HCT116 (cell line): ENCODE measurements around the gene PFKFB3. TPM values are rescaled to one million over a fixed set of nuclear protein-coding genes. Genes with fewer than 3 reads are reported as not detected.

Experiments used
- ATAC-seq: fragments of 200-7000 bp; cut with Tn5 transposase; 2 replicates; pipeline ENCODE4 v1.9.1; 2020; ENCODE audit warnings: mild to moderate bottlenecking, moderate library complexity
- BruUV-seq: library from RNA; stranded (reverse); fragments of 400-500 nt; replicated peaks from 2 replicates; lab custom pipeline; 2021; lab: Mats Ljungman, UMichigan
- CTCF ChIA-PET: fragments of 300-600 bp; sonication (Branson Sonifier 250); formaldehyde crosslinking; loops from one replicate; lab custom pipeline; 2021; ENCODE audit warnings: antibody characterized with exemption; lab: Charles Lee
- POLR2A ChIA-PET: fragments of 300-600, 350-600 bp; sonication (Branson Sonifier 250); formaldehyde crosslinking; loops from one replicate; lab custom pipeline; 2021; ENCODE audit warnings: antibody characterized with exemption; lab: Charles Lee
- RAD21 ChIA-PET, 2 experiments: fragments of 300-600 bp; sonication (Branson Sonifier 250); formaldehyde crosslinking; loops; one replicate each; lab custom pipeline; 2023; ENCODE audit warnings: low total read pairs in 2 of 2; ENCODE audit not compliant: uncharacterized antibody in 2 of 2, unreplicated experiment in 2 of 2, low non-redundant PET in 1 of 2; lab: Charles Lee
- DNase-seq: peaks from one replicate; pipeline ENCODE4 v3.0.0-alpha.2; 2010; ENCODE audit warnings: low read depth, low spot score
- H2AFZ ChIP-seq: fragments of 200-600 bp; shearing (Covaris generic), sonication (generic); 2 replicates; pipeline ENCODE4 v1.6.1; 2017; ENCODE audit warnings: low read depth, mixed run types, mixed read lengths, antibody characterized with exemption, low read length; ENCODE audit not compliant: poor library complexity, severe bottlenecking
- H3K27ac ChIP-seq: 2 replicates; pipeline ENCODE4 v1.5.1; 2012; ENCODE audit warnings: low read depth, low read length
- H3K27me3 ChIP-seq: fragments of 200-600 bp; sonication (generic); 2 replicates; pipeline ENCODE4 v1.6.1; 2016; ENCODE audit warnings: mixed run types, low read length, mixed read lengths; ENCODE audit not compliant: insufficient read depth
- H3K36me3 ChIP-seq, 2 experiments: fragments of 200-500 bp in 1 of 2; fragments of 200-600 bp in 1 of 2; sonication (Bioruptor generic) in 1 of 2; sonication (generic) in 1 of 2; 2 replicates each; pipeline versions ENCODE4 v1.5.1 to v1.6.1; 2014 to 2016; ENCODE audit warnings: low read length in 2 of 2, inconsistent platforms in 1 of 2, mixed read lengths in 1 of 2, mixed run types in 1 of 2; ENCODE audit not compliant: insufficient read depth in 2 of 2, control insufficient read depth in 1 of 2
- H3K4me1 ChIP-seq, 2 experiments: fragments of 200-600 bp in 1 of 2; sonication (generic) in 1 of 2; 2 replicates each; pipeline versions ENCODE4 v1.5.1 to v1.6.1; 2012 to 2017; ENCODE audit warnings: low read length in 2 of 2, inconsistent platforms in 1 of 2, mild to moderate bottlenecking in 1 of 2, mixed read lengths in 1 of 2, mixed run types in 1 of 2, moderate library complexity in 1 of 2; ENCODE audit not compliant: insufficient read depth in 2 of 2, control insufficient read depth in 1 of 2
- H3K4me2 ChIP-seq: fragments of 200-600 bp; sonication (generic); 2 replicates; pipeline ENCODE4 v1.6.1; 2017; ENCODE audit warnings: mixed run types, low read length, mixed read lengths
- H3K4me3 ChIP-seq, 2 experiments: fragments of 200-600 bp in 1 of 2; sonication (generic) in 1 of 2; replicated peaks in 1 of 2; 2 replicates each; pipeline ENCODE4 v1.5.1; 2011 to 2016; ENCODE audit warnings: low read length in 2 of 2, control low read depth in 1 of 2, low read depth in 1 of 2, mild to moderate bottlenecking in 1 of 2, mixed read lengths in 1 of 2, mixed run types in 1 of 2
- H3K79me2 ChIP-seq: fragments of 200-600 bp; sonication (generic); 2 replicates; pipeline ENCODE4 v1.6.1; 2017; ENCODE audit warnings: mild to moderate bottlenecking, mixed run types, low read length, moderate library complexity, mixed read lengths; ENCODE audit not compliant: insufficient read depth
- H3K9ac ChIP-seq: fragments of 200-600 bp; sonication (generic); 2 replicates; pipeline ENCODE4 v1.6.1; 2016; ENCODE audit warnings: low read length, mixed read lengths
- H3K9me2 ChIP-seq: fragments of 200-600 bp; sonication (generic), shearing (Covaris generic); 2 replicates; pipeline ENCODE4 v1.6.1; 2017; ENCODE audit warnings: mixed run types, mild to moderate bottlenecking, moderate library complexity; ENCODE audit not compliant: insufficient read depth
- H3K9me3 ChIP-seq, 2 experiments: fragments of 200-500 bp in 1 of 2; fragments of 200-600 bp in 1 of 2; sonication (Bioruptor generic) in 1 of 2; sonication (generic) in 1 of 2; 2 replicates each; pipeline ENCODE4 v1.6.1; 2014 to 2017; ENCODE audit warnings: low read length in 2 of 2, mixed read lengths in 2 of 2, inconsistent platforms in 1 of 2, low read depth in 1 of 2, mild to moderate bottlenecking in 1 of 2, mixed run types in 1 of 2, moderate library complexity in 1 of 2; ENCODE audit not compliant: control insufficient read depth in 1 of 2, insufficient read depth in 1 of 2
- H4K20me1 ChIP-seq: fragments of 200-600 bp; sonication (generic), shearing (Covaris generic); 2 replicates; pipeline ENCODE4 v1.6.1; 2017; ENCODE audit warnings: mixed run types, mild to moderate bottlenecking, moderate library complexity; ENCODE audit not compliant: insufficient read depth
- CBX3 ChIP-seq: IDR thresholded peaks from 2 replicates; pipeline ENCODE4 v1.6.1; 2012; ENCODE audit warnings: low read depth
- CEBPB ChIP-seq: IDR thresholded peaks from 2 replicates; pipeline ENCODE4 v1.6.1; 2012; ENCODE audit warnings: low read depth
- EGR1 ChIP-seq: IDR thresholded peaks from 2 replicates; pipeline ENCODE4 v1.6.1; 2012; ENCODE audit warnings: low read depth
- EZH2phosphoT487 ChIP-seq: fragments of 200-600 bp; IDR thresholded peaks from 2 replicates; pipeline ENCODE4 v1.6.1; 2018; ENCODE audit warnings: antibody characterized with exemption, borderline replicate concordance
- FOSL1 ChIP-seq: IDR thresholded peaks from 2 replicates; pipeline ENCODE4 v1.6.1; 2012; ENCODE audit warnings: low read depth
- POLR2A ChIP-seq: IDR thresholded peaks from 2 replicates; pipeline ENCODE4 v1.7.0; 2011; ENCODE audit warnings: borderline replicate concordance; ENCODE audit not compliant: insufficient read depth, insufficient read length; ENCODE audit errors: extremely low read depth
- POLR2AphosphoS5 ChIP-seq: IDR thresholded peaks from 2 replicates; pipeline ENCODE4 v1.6.1; 2011; ENCODE audit warnings: mild to moderate bottlenecking, low read depth, low read length, moderate library complexity
- SIN3A ChIP-seq: IDR thresholded peaks from 2 replicates; pipeline ENCODE4 v1.6.1; 2012; ENCODE audit warnings: low read depth
- SP1 ChIP-seq: IDR thresholded peaks from 2 replicates; pipeline ENCODE4 v1.6.1; 2012; ENCODE audit warnings: low read depth
- SRF ChIP-seq: IDR thresholded peaks from 2 replicates; pipeline ENCODE4 v1.6.1; 2012; ENCODE audit warnings: low read depth
- YY1 ChIP-seq: IDR thresholded peaks from 2 replicates; pipeline ENCODE4 v1.6.1; 2011; ENCODE audit warnings: low read length, low read depth, moderate library complexity, mild to moderate bottlenecking; ENCODE audit not compliant: insufficient replicate concordance; ENCODE audit errors: extremely low read depth
- ZFX ChIP-seq: fragments of 450-650 bp; IDR thresholded peaks from 2 replicates; pipeline ENCODE4 v1.6.1; 2017
- intact Hi-C: fragments of 100-400 bp; cut with micrococcal nuclease; formaldehyde crosslinking; loops from 2 replicates; pipeline ENCODE4 v1.10.0; 2022
- total RNA-seq: library from RNA; stranded (reverse); gene quantifications from one replicate; pipeline ENCODE4 v1.2.1, GENCODE V29; 2021; ENCODE audit not compliant: unreplicated experiment
- TF ChIP-seq, protein P1 (sequence below): IDR thresholded peaks from 2 replicates; pipeline ENCODE4 v1.6.1; 2012
- TF ChIP-seq, protein P2 (sequence below): IDR thresholded peaks from 2 replicates; pipeline ENCODE4 v1.6.1; 2011; ENCODE audit warnings: mild to moderate bottlenecking, low read length, moderate library complexity; ENCODE audit not compliant: insufficient replicate concordance; ENCODE audit errors: extremely low read depth
- TF ChIP-seq, protein P3 (sequence below): IDR thresholded peaks from 2 replicates; pipeline ENCODE4 v1.6.1; 2012; ENCODE audit warnings: low read depth

PFKFB3 gene
- total RNA-seq, 1 experiment from 2014 or later = 50.8 TPM

DNA sequence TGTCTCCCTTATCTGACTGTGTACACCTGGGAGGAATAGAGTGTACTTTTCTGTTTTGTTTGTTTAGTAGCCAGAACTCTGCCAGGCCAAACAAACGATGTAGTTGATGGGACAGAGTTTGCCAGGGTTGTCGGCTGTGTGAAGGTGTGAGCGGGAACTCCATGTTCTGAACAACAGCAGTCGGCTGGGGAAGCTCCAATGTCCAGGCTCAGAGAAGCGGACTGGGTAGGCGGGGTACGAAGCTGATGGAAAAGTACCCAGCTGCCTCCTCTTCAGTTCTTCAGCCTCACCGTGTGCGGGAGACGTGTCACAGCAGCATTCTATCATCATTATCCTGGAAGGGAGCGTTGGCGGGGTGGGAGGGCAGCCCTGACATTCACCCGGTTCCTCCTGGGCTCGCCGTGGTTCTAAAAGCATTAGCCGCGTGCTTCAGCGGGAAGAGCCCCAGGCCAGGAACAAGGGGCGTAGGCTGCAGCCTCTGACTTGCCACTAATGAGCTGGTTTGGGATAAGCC is 52.9 kb downstream of the PFKFB3 start:
- no peak for DNase-seq
- H2AFZ ChIP-seq = no peak overlapping the region
- no peak overlapping the region for H3K9ac ChIP-seq

More for the DNA sequence above, 52.9 kb downstream of the PFKFB3 start:
- BruUV-seq = no TSS peak
- no peak overlapping the region for H3K27ac ChIP-seq
- H3K4me2 ChIP-seq = no peak overlapping the region
- H3K79me2 ChIP-seq = no peaks in the 10 kb centered on the region
- CTCF ChIA-PET = no interaction called here
- no peaks in the 10 kb centered on the region for H3K9me2 ChIP-seq
- H3K27me3 ChIP-seq = no peaks in the 10 kb centered on the region
- no peak for TF ChIP-seq CBX3
- TF ChIP-seq YY1 = no peak
- no peak for TF ChIP-seq EGR1
- TF ChIP-seq, protein P1, sequence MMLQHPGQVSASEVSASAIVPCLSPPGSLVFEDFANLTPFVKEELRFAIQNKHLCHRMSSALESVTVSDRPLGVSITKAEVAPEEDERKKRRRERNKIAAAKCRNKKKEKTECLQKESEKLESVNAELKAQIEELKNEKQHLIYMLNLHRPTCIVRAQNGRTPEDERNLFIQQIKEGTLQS = no peak
- no peak for TF ChIP-seq ZFX
- TF ChIP-seq SP1 = no peak
- no peak for TF ChIP-seq CEBPB
- TF ChIP-seq POLR2A = no peak
- no peak for TF ChIP-seq SIN3A
- TF ChIP-seq EZH2phosphoT487 = no peak
- TF ChIP-seq, protein P2, sequence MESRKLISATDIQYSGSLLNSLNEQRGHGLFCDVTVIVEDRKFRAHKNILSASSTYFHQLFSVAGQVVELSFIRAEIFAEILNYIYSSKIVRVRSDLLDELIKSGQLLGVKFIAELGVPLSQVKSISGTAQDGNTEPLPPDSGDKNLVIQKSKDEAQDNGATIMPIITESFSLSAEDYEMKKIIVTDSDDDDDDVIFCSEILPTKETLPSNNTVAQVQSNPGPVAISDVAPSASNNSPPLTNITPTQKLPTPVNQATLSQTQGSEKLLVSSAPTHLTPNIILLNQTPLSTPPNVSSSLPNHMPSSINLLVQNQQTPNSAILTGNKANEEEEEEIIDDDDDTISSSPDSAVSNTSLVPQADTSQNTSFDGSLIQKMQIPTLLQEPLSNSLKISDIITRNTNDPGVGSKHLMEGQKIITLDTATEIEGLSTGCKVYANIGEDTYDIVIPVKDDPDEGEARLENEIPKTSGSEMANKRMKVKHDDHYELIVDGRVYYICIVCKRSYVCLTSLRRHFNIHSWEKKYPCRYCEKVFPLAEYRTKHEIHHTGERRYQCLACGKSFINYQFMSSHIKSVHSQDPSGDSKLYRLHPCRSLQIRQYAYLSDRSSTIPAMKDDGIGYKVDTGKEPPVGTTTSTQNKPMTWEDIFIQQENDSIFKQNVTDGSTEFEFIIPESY = no peak
- TF ChIP-seq SRF = no peak
- TF ChIP-seq POLR2AphosphoS5 = no peak
- TF ChIP-seq, protein P3, sequence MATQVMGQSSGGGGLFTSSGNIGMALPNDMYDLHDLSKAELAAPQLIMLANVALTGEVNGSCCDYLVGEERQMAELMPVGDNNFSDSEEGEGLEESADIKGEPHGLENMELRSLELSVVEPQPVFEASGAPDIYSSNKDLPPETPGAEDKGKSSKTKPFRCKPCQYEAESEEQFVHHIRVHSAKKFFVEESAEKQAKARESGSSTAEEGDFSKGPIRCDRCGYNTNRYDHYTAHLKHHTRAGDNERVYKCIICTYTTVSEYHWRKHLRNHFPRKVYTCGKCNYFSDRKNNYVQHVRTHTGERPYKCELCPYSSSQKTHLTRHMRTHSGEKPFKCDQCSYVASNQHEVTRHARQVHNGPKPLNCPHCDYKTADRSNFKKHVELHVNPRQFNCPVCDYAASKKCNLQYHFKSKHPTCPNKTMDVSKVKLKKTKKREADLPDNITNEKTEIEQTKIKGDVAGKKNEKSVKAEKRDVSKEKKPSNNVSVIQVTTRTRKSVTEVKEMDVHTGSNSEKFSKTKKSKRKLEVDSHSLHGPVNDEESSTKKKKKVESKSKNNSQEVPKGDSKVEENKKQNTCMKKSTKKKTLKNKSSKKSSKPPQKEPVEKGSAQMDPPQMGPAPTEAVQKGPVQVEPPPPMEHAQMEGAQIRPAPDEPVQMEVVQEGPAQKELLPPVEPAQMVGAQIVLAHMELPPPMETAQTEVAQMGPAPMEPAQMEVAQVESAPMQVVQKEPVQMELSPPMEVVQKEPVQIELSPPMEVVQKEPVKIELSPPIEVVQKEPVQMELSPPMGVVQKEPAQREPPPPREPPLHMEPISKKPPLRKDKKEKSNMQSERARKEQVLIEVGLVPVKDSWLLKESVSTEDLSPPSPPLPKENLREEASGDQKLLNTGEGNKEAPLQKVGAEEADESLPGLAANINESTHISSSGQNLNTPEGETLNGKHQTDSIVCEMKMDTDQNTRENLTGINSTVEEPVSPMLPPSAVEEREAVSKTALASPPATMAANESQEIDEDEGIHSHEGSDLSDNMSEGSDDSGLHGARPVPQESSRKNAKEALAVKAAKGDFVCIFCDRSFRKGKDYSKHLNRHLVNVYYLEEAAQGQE = no peak
- TF ChIP-seq FOSL1 = no peak
- TF ChIP-seq, all 23 proteins: peak for 0
- no peak for ATAC-seq
- Histone ChIP-seq H3K9me3 (no peaks in the 10 kb centered on the region), H3K4me1 (no peaks in the 10 kb centered on the region), H3K36me3 (no peaks in the 10 kb centered on the region), H4K20me1 (no peaks in the 10 kb centered on the region), H3K4me3 (no peak overlapping the region)
- intact Hi-C loops = no loop called here
- ChIA-PET POLR2A (no interaction called here), RAD21 (no interaction called here)
